T-helper 2 cell treated with Interferon-gamma antibody and Interleukin-4, amounts not matched to agents 100 ng/mL and 5 ng/mL, for 36 hours (primary cell): ENCODE results near the gene ADD3. TPM values are rescaled to one million over a fixed set of nuclear protein-coding genes. Genes with fewer than 3 reads are reported as not detected.

Experiments
- intact Hi-C: fragments of 100-400 bp; cut with micrococcal nuclease; formaldehyde crosslinking; loops from one replicate; pipeline ENCODE4 v1.15.1; 2023
- total RNA-seq: library from RNA; stranded (reverse); gene quantifications from 2 replicates; pipeline ENCODE4 v1.2.3, GENCODE V29; 2022

Gene ADD3
- total RNA-seq = 308 and 321 TPM in 2 replicates

GRCh38 chr10:110007701-110008517 is at the start of gene ADD3:
TSS of gene ADD3 (plus strand) at chr10:110007984. CDS start at chr10:110100654, 92,670 bp downstream.
- intact Hi-C loops = loop anchor here (1.0 to 5.0 kb wide), 10 partner anchors 29 to 911 kb away; partner anchors contain the start of genes BBIP1, DUSP5, SHOC2 and SMC3

GRCh38 chr10:109958059-109958458 is 49.7 kb upstream of the ADD3 start:
- intact Hi-C loops = no loop called here

- intact Hi-C loops = no loop called here
Measured at GRCh38 chr10:109959259-109960145, 48.3 kb upstream of the ADD3 start.

- intact Hi-C loops = no loop called here
Measured at GRCh38 chr10:109960682-109961081, 47.1 kb upstream of the ADD3 start.

- intact Hi-C loops = no loop called here
Measured at GRCh38 chr10:109961174-109962001, 46.4 kb upstream of the ADD3 start.

GRCh38 chr10:109962247-109962646 is 45.5 kb upstream of the ADD3 start:
- intact Hi-C loops = no loop called here

- intact Hi-C loops = no loop called here
Measured at GRCh38 chr10:109963439-109963838, 44.3 kb upstream of the ADD3 start.

- intact Hi-C loops = no loop called here
Measured at GRCh38 chr10:109964318-109964717, 43.5 kb upstream of the ADD3 start.

GRCh38 chr10:109966961-109967738 is 40.6 kb upstream of the ADD3 start:
- intact Hi-C loops = no loop called here

GRCh38 chr10:109967739-109968088 is 40.1 kb upstream of the ADD3 start:
- intact Hi-C loops = no loop called here

GRCh38 chr10:109968953-109969759 is 38.6 kb upstream of the ADD3 start:
- intact Hi-C loops = no loop called here

GRCh38 chr10:109969760-109970346 is 37.9 kb upstream of the ADD3 start:
- intact Hi-C loops = no loop called here

GRCh38 chr10:109971634-109972033 is 36.1 kb upstream of the ADD3 start:
- intact Hi-C loops = no loop called here

- intact Hi-C loops = no loop called here
Measured at GRCh38 chr10:109972372-109973001, 35.3 kb upstream of the ADD3 start.

- intact Hi-C loops = no loop called here
Measured at GRCh38 chr10:109973326-109973829, 34.4 kb upstream of the ADD3 start.

GRCh38 chr10:109974504-109975191 is 33.1 kb upstream of the ADD3 start:
- intact Hi-C loops = loop anchor here (5.0 kb wide), 1 partner anchor 153 kb away; no protein-coding TSS in a partner anchor

- intact Hi-C loops = loop anchor here (5.0 kb wide), 1 partner anchor 152 kb away; no protein-coding TSS in a partner anchor
Measured at GRCh38 chr10:109975244-109976190, 32.3 kb upstream of the ADD3 start.
